GM12878 (cell line): ENCODE measurements around the gene KRTAP5-3. TPM values are rescaled to one million over a fixed set of nuclear protein-coding genes. Genes with fewer than 3 reads are reported as not detected.

Experiments
- ATAC-seq: fragments of 200-7000 bp; cut with Tn5 transposase; 3 replicates; pipeline ENCODE4 v1.9.1; 2020; ENCODE audit warnings: mild to moderate bottlenecking, moderate library complexity
- BruUV-seq: library from RNA; stranded (reverse); fragments of 400-500 nt; replicated peaks from 2 replicates; lab custom pipeline; 2021; lab: Mats Ljungman, UMichigan
- CTCF ChIA-PET: fragments of 300-600 bp; sonication (Branson Sonifier 250); formaldehyde crosslinking; extraction: SDS; loops from one replicate; lab custom pipeline; 2021; ENCODE audit warnings: inconsistent platforms; lab: Yijun Ruan, JAX
- POLR2A ChIA-PET: fragments of 350-600 bp; formaldehyde crosslinking; extraction: SDS; loops from one replicate; lab custom pipeline; 2021; ENCODE audit warnings: inconsistent platforms; lab: Charles Lee
- RAD21 ChIA-PET: fragments of 300-600 bp; sonication (Branson Sonifier 250); formaldehyde crosslinking; loops from one replicate; lab custom pipeline; 2023; ENCODE audit warnings: antibody characterized with exemption; ENCODE audit not compliant: unreplicated experiment; lab: Charles Lee
- SMC1A ChIA-PET: fragments of 300-600 bp; sonication (Branson Sonifier 250); formaldehyde crosslinking; loops from one replicate; lab custom pipeline; 2023; ENCODE audit not compliant: unreplicated experiment, uncharacterized antibody; lab: Charles Lee
- DNase-seq: peaks from one replicate; pipeline ENCODE4 v3.0.0-alpha.2; 2011; ENCODE audit warnings: low read depth, low spot score
- FAIRE-seq: peaks from 3 replicates; lab custom pipeline; 2011; peaks lifted over from hg19 to GRCh38; lab: Jason Lieb, UNC
- H2AFZ ChIP-seq: 2 replicates; pipeline ENCODE4 v1.6.0; 2011; ENCODE audit warnings: low read depth, low read length, control low read depth; ENCODE audit not compliant: control insufficient read depth
- H3K27ac ChIP-seq: 2 replicates; pipeline ENCODE4 v1.5.1; 2011; ENCODE audit warnings: control low read depth; ENCODE audit not compliant: control insufficient read depth, insufficient read depth
- H3K27me3 ChIP-seq, 2 experiments: replicated peaks in 1 of 2; 2 replicates each; pipeline versions ENCODE4 v1.6.0 to v1.6.1; 2011; ENCODE audit warnings: low read length in 1 of 2; ENCODE audit not compliant: control insufficient read depth in 2 of 2, insufficient read depth in 2 of 2
- H3K36me3 ChIP-seq, 2 experiments: 2 replicates each; pipeline ENCODE4 v1.5.1; 2011; ENCODE audit warnings: low read length in 1 of 2; ENCODE audit not compliant: control insufficient read depth in 2 of 2, insufficient read depth in 2 of 2
- H3K4me1 ChIP-seq: 2 replicates; pipeline ENCODE4 v1.6.1; 2011; ENCODE audit warnings: mild to moderate bottlenecking, low read length, moderate library complexity, mixed read lengths; ENCODE audit not compliant: control insufficient read depth, insufficient read depth
- H3K4me2 ChIP-seq: 2 replicates; pipeline ENCODE4 v1.6.0; 2011; ENCODE audit warnings: control low read depth; ENCODE audit not compliant: control insufficient read depth, insufficient read depth
- H3K4me3 ChIP-seq: fragments of 200-600 bp; sonication (generic); 2 replicates; pipeline ENCODE4 v1.5.1; 2016
- H3K79me2 ChIP-seq: 2 replicates; pipeline ENCODE4 v1.6.0; 2011; ENCODE audit warnings: low read length; ENCODE audit not compliant: control insufficient read depth, insufficient read depth
- H3K9ac ChIP-seq: 2 replicates; pipeline ENCODE4 v1.8.0; 2011; ENCODE audit warnings: low read length, control low read depth, mixed read lengths; ENCODE audit not compliant: control insufficient read depth, insufficient read depth
- H3K9me3 ChIP-seq: replicated peaks from 3 replicates; pipeline ENCODE4 v1.5.1; 2011; ENCODE audit warnings: mild to moderate bottlenecking, low read length; ENCODE audit not compliant: control insufficient read depth, insufficient read depth
- H4K20me1 ChIP-seq: 2 replicates; pipeline ENCODE4 v1.6.0; 2011; ENCODE audit not compliant: control insufficient read depth, insufficient read depth
- BMI1 ChIP-seq: fragments of 450-650 bp; IDR thresholded peaks from 2 replicates; pipeline ENCODE4 v1.6.1; 2016; ENCODE audit warnings: mild to moderate bottlenecking, moderate library complexity, borderline replicate concordance
- CBX3 ChIP-seq: fragments of 200-600 bp; sonication (generic); IDR thresholded peaks from 2 replicates; pipeline ENCODE4 v1.6.1; 2016; ENCODE audit warnings: low read depth, borderline replicate concordance
- CHD1 ChIP-seq: IDR thresholded peaks from 2 replicates; pipeline ENCODE4 v1.6.1; 2012; ENCODE audit warnings: low read depth, low read length, improper control_type of control experiment
- CREB1 ChIP-seq: IDR thresholded peaks from 2 replicates; pipeline ENCODE4 v1.6.1; 2012; ENCODE audit warnings: low read depth, mild to moderate bottlenecking, inconsistent platforms
- DPF2 ChIP-seq: fragments of 450-650 bp; IDR thresholded peaks from 2 replicates; pipeline ENCODE4 v1.6.1; 2017; ENCODE audit warnings: mild to moderate bottlenecking
- EGR1 ChIP-seq, 2 experiments: IDR thresholded peaks; 1 replicate in 1 of 2; 2 replicates in 1 of 2; pipeline ENCODE4 v1.6.1; 2011 to 2012; ENCODE audit warnings: low read depth in 2 of 2, low read length in 2 of 2, borderline replicate concordance in 1 of 2, mild to moderate bottlenecking in 1 of 2, moderate library complexity in 1 of 2
- ETV6 ChIP-seq, 2 experiments: fragments of 450-650 bp in 1 of 2; IDR thresholded peaks in 1 of 2; conservative IDR thresholded peaks in 1 of 2; 2 replicates each; pipeline ENCODE4 v1.6.1; 2014; ENCODE audit warnings: antibody characterized with exemption in 1 of 2, borderline replicate concordance in 1 of 2, low read depth in 1 of 2, mild to moderate bottlenecking in 1 of 2, moderate library complexity in 1 of 2
- MEF2A ChIP-seq: IDR thresholded peaks from 2 replicates; pipeline ENCODE4 v1.6.1; 2011; ENCODE audit warnings: low read depth, mild to moderate bottlenecking, low read length, moderate library complexity; ENCODE audit not compliant: insufficient read depth
- NR2F1 ChIP-seq: fragments of 450-650 bp; conservative IDR thresholded peaks from 2 replicates; pipeline ENCODE4 v1.6.1; 2017; ENCODE audit warnings: mild to moderate bottlenecking
- POLR2AphosphoS2 ChIP-seq: IDR thresholded peaks from 2 replicates; pipeline ENCODE4 v1.6.1; 2011; ENCODE audit warnings: low read depth, mild to moderate bottlenecking, low read length, improper control_type of control experiment, moderate library complexity
- SMC3 ChIP-seq: IDR thresholded peaks from 2 replicates; pipeline ENCODE4 v1.6.1; 2011; ENCODE audit warnings: low read length, improper control_type of control experiment, borderline replicate concordance
- SP1 ChIP-seq: IDR thresholded peaks from one replicate; pipeline ENCODE4 v1.6.1; 2011; ENCODE audit warnings: low read depth, low read length
- YY1 ChIP-seq: IDR thresholded peaks from 2 replicates; pipeline ENCODE4 v1.6.1; 2011; ENCODE audit warnings: low read depth, mild to moderate bottlenecking, low read length
- ZBTB11 ChIP-seq: fragments of 450-650 bp; formaldehyde crosslinking; IDR thresholded peaks from 2 replicates; pipeline ENCODE4 v1.5.0; 2022; ENCODE audit warnings: mild to moderate bottlenecking, missing genetic modification characterization
- ZNF384 ChIP-seq: IDR thresholded peaks from 2 replicates; pipeline ENCODE4 v1.6.1; 2012; ENCODE audit warnings: low read depth, mild to moderate bottlenecking, low read length, improper control_type of control experiment, borderline replicate concordance
- WGBS: methylation state at CpG from one replicate; pipeline ENCODE4 v1.1.6; 2016; ENCODE audit warnings: low lambda C conversion rate; ENCODE audit not compliant: insufficient replicate concordance, insufficient coverage; ENCODE audit errors: missing lambda C conversion rate; 5-methylcytosine and 5-hydroxymethylcytosine counted together
- in situ Hi-C: fragments of 300-500 bp; cut with MboI; formaldehyde crosslinking; loops from 9 replicates; pipeline ENCODE4 v1.14.3; 2018; ENCODE audit warnings: mixed read lengths
- intact Hi-C: fragments of 100-400 bp; cut with micrococcal nuclease; formaldehyde crosslinking; loops from one replicate; pipeline ENCODE4 v1.14.2; 2022; ENCODE audit not compliant: unreplicated experiment
- polyA plus RNA-seq, 11 experiments: library from polyadenylated mRNA; depleted of rRNA in 4 of 11; unstranded in 6 of 11; stranded (reverse) in 5 of 11; fragments of >200 nt; fragmentation: Nextera tagmentation in 4 of 11; fragmentation: Illumina TruSeq in 1 of 11; extraction: Ambion mirVana in 4 of 11; extraction: Trizol in 1 of 11; gene quantifications; 1 replicate in 1 of 11; 2 replicates in 10 of 11; pipeline versions ENCODE4 v1.2.1 to v1.2.3, GENCODE V29; 2011 to 2016; ENCODE audit warnings: inconsistent platforms in 2 of 11, missing spikeins in 2 of 11, low read depth in 1 of 11
- total RNA-seq, 4 experiments: library from RNA; depleted of rRNA in 3 of 4; stranded (reverse); fragments of >200 nt in 3 of 4; fragmentation: Illumina TruSeq in 1 of 4; extraction: Trizol in 1 of 4; gene quantifications; 2 replicates each; pipeline versions ENCODE4 v1.2.1 to v1.2.3, GENCODE V29; 2013 to 2021
- TF ChIP-seq, protein P1 (sequence below): fragments of 450-650 bp; formaldehyde crosslinking; IDR thresholded peaks from 2 replicates; pipeline ENCODE4 v1.4.0; 2022; ENCODE audit warnings: mild to moderate bottlenecking, moderate library complexity
- TF ChIP-seq, protein P2 (sequence below): fragments of 150-350 bp; IDR thresholded peaks from 2 replicates; pipeline ENCODE4 v1.6.1; 2014; ENCODE audit warnings: mild to moderate bottlenecking, low read depth, low read length

The KRTAP5-3 gene
- total and polyA plus RNA-seq, 10 of the 15 experiments (the other 5 are each of a cell fraction or from before 2014, with no cell fraction given): not detected

DNA sequence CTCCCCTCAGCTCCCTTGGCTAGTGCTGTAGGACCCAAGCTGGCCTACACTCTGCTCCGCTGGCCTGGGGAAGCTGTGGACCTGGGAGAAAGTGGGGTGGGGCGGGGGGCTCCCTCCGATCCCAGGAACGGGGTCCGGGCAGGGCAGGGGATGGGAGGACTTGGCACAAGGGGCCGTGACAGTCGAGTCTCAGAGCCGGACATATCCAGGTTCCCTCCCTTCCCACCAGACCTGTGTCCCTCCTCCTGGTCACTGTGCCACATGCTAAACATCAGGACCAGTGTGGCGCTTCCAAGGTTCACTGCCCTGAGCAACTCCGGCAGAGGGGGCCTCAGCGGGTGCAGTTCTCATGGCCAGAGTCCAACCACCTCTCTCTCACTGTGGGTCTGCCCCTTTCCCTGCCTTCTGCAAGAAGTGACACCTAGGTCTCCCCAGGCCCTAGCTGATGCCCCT, 38.2 kb downstream of the KRTAP5-3 start:
- RAD21 ChIA-PET: no interaction called here
- Histone ChIP-seq H3K27me3 (peaks cover 3 to 10% of the 10 kb centered on the region in 2 experiments; a peak in 3 of 4 replicates), H4K20me1 (no peaks in the 10 kb centered on the region), H3K4me1 (no peaks in the 10 kb centered on the region), H3K36me3 (no peaks in the 10 kb centered on the region), H3K79me2 (no peaks in the 10 kb centered on the region), H3K9me3 (no peaks in the 10 kb centered on the region), H3K4me2 (no peak overlapping the region), H2AFZ (no peak overlapping the region), H3K9ac (no peak overlapping the region), H3K4me3 (no peak overlapping the region), H3K27ac (no peak overlapping the region)
- no peak for DNase-seq
- ATAC-seq: no peak
- in situ Hi-C loops: no loop called here
- BruUV-seq: no TSS peak
- SMC1A ChIA-PET: no interaction called here
- FAIRE-seq: no peak
- 78% methylated on average over 11 of the region's 11 CpGs for WGBS
- POLR2A ChIA-PET: no interaction called here
- intact Hi-C loops: loop anchor here (10.0 kb wide), 2 partner anchors 265 to 455 kb away; partner anchors contain the start of gene TOLLIP
- CTCF ChIA-PET: no interaction called here
- TF ChIP-seq YY1 (no peak), ZBTB11 (CRISPR knock-in tag) (no peak), EGR1 (IDR thresholded peaks at IDR 0.05; ENCODE audit: borderline replicate concordance in 1 of 2, low read depth in 2 of 2, low read length in 2 of 2) (no peak), CBX3 (no peak), BMI1 (no peak), SP1 (no peak), ZNF384 (no peak), MEF2A (no peak), CHD1 (no peak), ETV6 (conservative IDR thresholded peaks at IDR 0.05 in 1 of 2, IDR thresholded peaks at IDR 0.05 in 1 of 2; ENCODE audit: borderline replicate concordance in 1 of 2, low read depth in 1 of 2) (no peak), NR2F1 (no peak), SMC3 (no peak), POLR2AphosphoS2 (no peak), CREB1 (no peak), DPF2 (no peak)
- TF ChIP-seq, protein P1, sequence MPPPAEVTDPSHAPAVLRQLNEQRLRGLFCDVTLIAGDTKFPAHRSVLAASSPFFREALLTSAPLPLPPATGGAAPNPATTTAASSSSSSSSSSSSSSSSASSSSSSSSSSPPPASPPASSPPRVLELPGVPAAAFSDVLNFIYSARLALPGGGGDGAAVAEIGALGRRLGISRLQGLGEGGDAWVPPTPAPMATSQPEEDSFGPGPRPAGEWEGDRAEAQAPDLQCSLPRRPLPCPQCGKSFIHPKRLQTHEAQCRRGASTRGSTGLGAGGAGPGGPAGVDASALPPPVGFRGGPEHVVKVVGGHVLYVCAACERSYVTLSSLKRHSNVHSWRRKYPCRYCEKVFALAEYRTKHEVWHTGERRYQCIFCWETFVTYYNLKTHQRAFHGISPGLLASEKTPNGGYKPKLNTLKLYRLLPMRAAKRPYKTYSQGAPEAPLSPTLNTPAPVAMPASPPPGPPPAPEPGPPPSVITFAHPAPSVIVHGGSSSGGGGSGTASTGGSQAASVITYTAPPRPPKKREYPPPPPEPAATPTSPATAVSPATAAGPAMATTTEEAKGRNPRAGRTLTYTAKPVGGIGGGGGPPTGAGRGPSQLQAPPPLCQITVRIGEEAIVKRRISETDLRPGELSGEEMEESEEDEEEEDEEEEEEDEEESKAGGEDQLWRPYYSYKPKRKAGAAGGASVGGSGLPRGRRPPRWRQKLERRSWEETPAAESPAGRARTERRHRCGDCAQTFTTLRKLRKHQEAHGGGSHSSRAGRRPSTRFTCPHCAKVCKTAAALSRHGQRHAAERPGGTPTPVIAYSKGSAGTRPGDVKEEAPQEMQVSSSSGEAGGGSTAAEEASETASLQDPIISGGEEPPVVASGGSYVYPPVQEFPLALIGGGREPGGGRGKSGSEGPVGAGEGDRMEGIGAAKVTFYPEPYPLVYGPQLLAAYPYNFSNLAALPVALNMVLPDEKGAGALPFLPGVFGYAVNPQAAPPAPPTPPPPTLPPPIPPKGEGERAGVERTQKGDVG (CRISPR knock-in tag): no peak
- TF ChIP-seq, protein P2, sequence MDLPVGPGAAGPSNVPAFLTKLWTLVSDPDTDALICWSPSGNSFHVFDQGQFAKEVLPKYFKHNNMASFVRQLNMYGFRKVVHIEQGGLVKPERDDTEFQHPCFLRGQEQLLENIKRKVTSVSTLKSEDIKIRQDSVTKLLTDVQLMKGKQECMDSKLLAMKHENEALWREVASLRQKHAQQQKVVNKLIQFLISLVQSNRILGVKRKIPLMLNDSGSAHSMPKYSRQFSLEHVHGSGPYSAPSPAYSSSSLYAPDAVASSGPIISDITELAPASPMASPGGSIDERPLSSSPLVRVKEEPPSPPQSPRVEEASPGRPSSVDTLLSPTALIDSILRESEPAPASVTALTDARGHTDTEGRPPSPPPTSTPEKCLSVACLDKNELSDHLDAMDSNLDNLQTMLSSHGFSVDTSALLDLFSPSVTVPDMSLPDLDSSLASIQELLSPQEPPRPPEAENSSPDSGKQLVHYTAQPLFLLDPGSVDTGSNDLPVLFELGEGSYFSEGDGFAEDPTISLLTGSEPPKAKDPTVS: no peak
